WTC11 (cell line): ENCODE results near the gene OR51B2. TPM values are rescaled to one million over a fixed set of nuclear protein-coding genes. Genes with fewer than 3 reads are reported as not detected.

Source experiments
- ATAC-seq: fragments of 200-7000 bp; cut with Tn5 transposase; 2 replicates; pipeline ENCODE4 v1.10.0; 2021; ENCODE audit warnings: mild to moderate bottlenecking, moderate library complexity
- CTCF ChIA-PET: fragments of 300-600 bp; sonication (Branson Sonifier 250); formaldehyde crosslinking; loops from one replicate; lab custom pipeline; 2021; ENCODE audit warnings: antibody characterized with exemption; lab: Charles Lee
- POLR2A ChIA-PET: fragments of 350-600 bp; sonication (Branson Sonifier 250); formaldehyde crosslinking; loops from one replicate; lab custom pipeline; 2021; ENCODE audit warnings: antibody characterized with exemption; lab: Charles Lee
- DNase-seq: peaks from one replicate; pipeline ENCODE4 v3.0.0; 2021; ENCODE audit warnings: low spot score
- H3K27ac Mint-ChIP-seq: 2 replicates; pipeline ENCODE4 v1.8.0; 2021; ENCODE audit warnings: mixed read lengths
- H3K27me3 Mint-ChIP-seq: 2 replicates; pipeline ENCODE4 v1.8.0; 2021; ENCODE audit warnings: low read depth, mild to moderate bottlenecking, moderate library complexity, mixed read lengths
- H3K36me3 Mint-ChIP-seq: 2 replicates; pipeline ENCODE4 v1.8.0; 2021; ENCODE audit warnings: mixed read lengths
- H3K4me1 Mint-ChIP-seq: 2 replicates; pipeline ENCODE4 v1.8.0; 2022; ENCODE audit warnings: mixed read lengths
- H3K4me3 Mint-ChIP-seq: 2 replicates; pipeline ENCODE4 v1.8.0; 2021; ENCODE audit warnings: mild to moderate bottlenecking, moderate library complexity, mixed read lengths
- H3K9me3 Mint-ChIP-seq: 2 replicates; pipeline ENCODE4 v1.8.0; 2021; ENCODE audit warnings: mixed read lengths
- CREB1 ChIP-seq: sonication (generic); formaldehyde crosslinking; IDR thresholded peaks from 2 replicates; pipeline ENCODE4 v1.8.0; 2023; ENCODE audit warnings: mild to moderate bottlenecking, missing genetic modification reagents
- JAZF1 ChIP-seq: fragments of 250-450 bp; sonication (Bioruptor Pico); IDR thresholded peaks from 2 replicates; pipeline ENCODE4 v1.9.0; 2021; ENCODE audit warnings: moderate library complexity, mild to moderate bottlenecking, inconsistent platforms
- JUN ChIP-seq: sonication (generic); formaldehyde crosslinking; IDR thresholded peaks from 2 replicates; pipeline ENCODE4 v1.8.0; 2023; ENCODE audit warnings: mild to moderate bottlenecking, missing genetic modification reagents
- MYBL2 ChIP-seq: sonication (generic); formaldehyde crosslinking; IDR thresholded peaks from 2 replicates; pipeline ENCODE4 v1.8.1; 2023; ENCODE audit warnings: mild to moderate bottlenecking, moderate library complexity, missing genetic modification reagents
- NR3C1 ChIP-seq: sonication (generic); formaldehyde crosslinking; conservative IDR thresholded peaks from 2 replicates; pipeline ENCODE4 v1.8.1; 2023; ENCODE audit warnings: low read depth, mild to moderate bottlenecking, missing genetic modification reagents
- SMAD3 ChIP-seq: sonication (generic); formaldehyde crosslinking; IDR thresholded peaks from 2 replicates; pipeline ENCODE4 v1.8.0; 2022; ENCODE audit warnings: missing genetic modification reagents, mild to moderate bottlenecking, borderline replicate concordance
- SP1 ChIP-seq: sonication (generic); formaldehyde crosslinking; conservative IDR thresholded peaks from 2 replicates; pipeline ENCODE4 v1.8.1; 2022; ENCODE audit warnings: missing genetic modification reagents
- TCF7 ChIP-seq: sonication (generic); formaldehyde crosslinking; IDR thresholded peaks from 2 replicates; pipeline ENCODE4 v1.8.0; 2022; ENCODE audit warnings: mild to moderate bottlenecking, low read depth, missing genetic modification reagents, moderate library complexity
- ZNF219 ChIP-seq: sonication (generic); formaldehyde crosslinking; IDR thresholded peaks from 2 replicates; pipeline ENCODE4 v1.8.0; 2023; ENCODE audit warnings: missing genetic modification reagents, mild to moderate bottlenecking, borderline replicate concordance
- ZNF396 ChIP-seq: fragments of 250-450 bp; sonication (Bioruptor Pico); IDR thresholded peaks from 2 replicates; pipeline ENCODE4 v1.8.0; 2021; ENCODE audit warnings: mild to moderate bottlenecking, moderate library complexity, borderline replicate concordance
- total RNA-seq: library from RNA; stranded (reverse); gene quantifications from 3 replicates; pipeline ENCODE4 v1.2.3, GENCODE V29; 2021
- TF ChIP-seq, protein P1 (sequence below): sonication (generic); formaldehyde crosslinking; IDR thresholded peaks from 2 replicates; pipeline ENCODE4 v1.8.0; 2022; ENCODE audit warnings: mild to moderate bottlenecking, missing genetic modification reagents
- TF ChIP-seq, protein P2 (sequence below): sonication (generic); formaldehyde crosslinking; IDR thresholded peaks from 2 replicates; pipeline ENCODE4 v1.8.1; 2023; ENCODE audit warnings: mild to moderate bottlenecking, missing genetic modification reagents, moderate library complexity
- TF ChIP-seq, protein P3 (sequence below): sonication (generic); formaldehyde crosslinking; IDR thresholded peaks from 2 replicates; pipeline ENCODE4 v1.8.0; 2023; ENCODE audit warnings: missing genetic modification reagents
- TF ChIP-seq, protein P4 (sequence below): sonication (generic); formaldehyde crosslinking; IDR thresholded peaks from 2 replicates; pipeline ENCODE4 v1.8.0; 2022; ENCODE audit warnings: mild to moderate bottlenecking, missing genetic modification reagents
- TF ChIP-seq, protein P5 (sequence below): sonication (generic); formaldehyde crosslinking; IDR thresholded peaks from 2 replicates; pipeline ENCODE4 v1.8.0; 2023; ENCODE audit warnings: missing genetic modification reagents, mild to moderate bottlenecking, borderline replicate concordance
- TF ChIP-seq, protein P6 (sequence below): fragments of 250-450 bp; sonication (Bioruptor Pico); IDR thresholded peaks from 2 replicates; pipeline ENCODE4 v1.9.0; 2021; ENCODE audit warnings: mild to moderate bottlenecking
- TF ChIP-seq, protein P7 (sequence below): fragments of 250-450 bp; sonication (Bioruptor Pico); IDR thresholded peaks from 2 replicates; pipeline ENCODE4 v1.9.0; 2021; ENCODE audit warnings: mild to moderate bottlenecking, borderline replicate concordance
- TF ChIP-seq, protein P8 (sequence below): fragments of 250-450 bp; sonication (Bioruptor Pico); IDR thresholded peaks from 2 replicates; pipeline ENCODE4 v2.1.2; 2022; ENCODE audit warnings: mild to moderate bottlenecking, moderate library complexity
- TF ChIP-seq, protein P9 (sequence below): sonication (generic); formaldehyde crosslinking; IDR thresholded peaks from 2 replicates; pipeline ENCODE4 v1.8.1; 2022; ENCODE audit warnings: missing genetic modification reagents, borderline replicate concordance

OR51B2 gene
- total RNA-seq, 1 experiment from 2014 or later: not detected

DNA sequence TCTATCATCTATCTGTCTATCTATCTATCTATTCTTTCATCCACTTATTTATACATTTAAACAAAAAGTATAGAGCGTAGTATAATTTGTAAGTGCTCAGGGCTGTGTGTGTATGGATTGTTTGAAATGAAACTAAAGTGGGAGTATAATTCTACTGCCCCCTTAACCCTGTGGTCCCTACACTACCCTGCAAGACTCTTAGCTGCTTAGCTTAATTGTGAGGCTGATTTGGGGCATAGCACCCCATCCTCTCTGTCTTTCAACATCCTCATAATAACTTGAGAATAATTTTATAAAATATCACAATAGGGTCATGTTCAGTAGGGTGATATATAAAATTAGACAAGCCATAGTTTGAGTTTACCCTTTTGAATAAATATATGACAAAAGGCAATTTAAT is 34.0 kb downstream of the OR51B2 start:
- POLR2A ChIA-PET: no interaction called here
- Mint-ChIP-seq H3K36me3 (no peaks in the 10 kb centered on the region), H3K27ac (no peak overlapping the region), H3K9me3 (peaks cover 5% of the 10 kb centered on the region), H3K4me3 (no peak overlapping the region), H3K4me1 (no peaks in the 10 kb centered on the region), H3K27me3 (no peaks in the 10 kb centered on the region)
- no peak for DNase-seq
- no peak for ATAC-seq
- TF ChIP-seq ZNF219 (no peak), NR3C1 (CRISPR knock-in tag) (no peak), TCF7 (CRISPR knock-in tag) (no peak), SP1 (no peak), JUN (no peak), JAZF1 (no peak), SMAD3 (CRISPR knock-in tag) (no peak), ZNF396 (no peak), MYBL2 (CRISPR knock-in tag) (no peak), CREB1 (CRISPR knock-in tag) (no peak)
- TF ChIP-seq, protein P1, sequence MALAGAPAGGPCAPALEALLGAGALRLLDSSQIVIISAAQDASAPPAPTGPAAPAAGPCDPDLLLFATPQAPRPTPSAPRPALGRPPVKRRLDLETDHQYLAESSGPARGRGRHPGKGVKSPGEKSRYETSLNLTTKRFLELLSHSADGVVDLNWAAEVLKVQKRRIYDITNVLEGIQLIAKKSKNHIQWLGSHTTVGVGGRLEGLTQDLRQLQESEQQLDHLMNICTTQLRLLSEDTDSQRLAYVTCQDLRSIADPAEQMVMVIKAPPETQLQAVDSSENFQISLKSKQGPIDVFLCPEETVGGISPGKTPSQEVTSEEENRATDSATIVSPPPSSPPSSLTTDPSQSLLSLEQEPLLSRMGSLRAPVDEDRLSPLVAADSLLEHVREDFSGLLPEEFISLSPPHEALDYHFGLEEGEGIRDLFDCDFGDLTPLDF (CRISPR knock-in tag): no peak
- TF ChIP-seq, protein P2, sequence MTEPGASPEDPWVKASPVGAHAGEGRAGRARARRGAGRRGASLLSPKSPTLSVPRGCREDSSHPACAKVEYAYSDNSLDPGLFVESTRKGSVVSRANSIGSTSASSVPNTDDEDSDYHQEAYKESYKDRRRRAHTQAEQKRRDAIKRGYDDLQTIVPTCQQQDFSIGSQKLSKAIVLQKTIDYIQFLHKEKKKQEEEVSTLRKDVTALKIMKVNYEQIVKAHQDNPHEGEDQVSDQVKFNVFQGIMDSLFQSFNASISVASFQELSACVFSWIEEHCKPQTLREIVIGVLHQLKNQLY (CRISPR knock-in tag): no peak
- TF ChIP-seq, protein P3, sequence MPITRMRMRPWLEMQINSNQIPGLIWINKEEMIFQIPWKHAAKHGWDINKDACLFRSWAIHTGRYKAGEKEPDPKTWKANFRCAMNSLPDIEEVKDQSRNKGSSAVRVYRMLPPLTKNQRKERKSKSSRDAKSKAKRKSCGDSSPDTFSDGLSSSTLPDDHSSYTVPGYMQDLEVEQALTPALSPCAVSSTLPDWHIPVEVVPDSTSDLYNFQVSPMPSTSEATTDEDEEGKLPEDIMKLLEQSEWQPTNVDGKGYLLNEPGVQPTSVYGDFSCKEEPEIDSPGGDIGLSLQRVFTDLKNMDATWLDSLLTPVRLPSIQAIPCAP: no peak
- TF ChIP-seq, protein P4, sequence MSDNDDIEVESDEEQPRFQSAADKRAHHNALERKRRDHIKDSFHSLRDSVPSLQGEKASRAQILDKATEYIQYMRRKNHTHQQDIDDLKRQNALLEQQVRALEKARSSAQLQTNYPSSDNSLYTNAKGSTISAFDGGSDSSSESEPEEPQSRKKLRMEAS (CRISPR knock-in tag): no peak
- TF ChIP-seq, protein P5, sequence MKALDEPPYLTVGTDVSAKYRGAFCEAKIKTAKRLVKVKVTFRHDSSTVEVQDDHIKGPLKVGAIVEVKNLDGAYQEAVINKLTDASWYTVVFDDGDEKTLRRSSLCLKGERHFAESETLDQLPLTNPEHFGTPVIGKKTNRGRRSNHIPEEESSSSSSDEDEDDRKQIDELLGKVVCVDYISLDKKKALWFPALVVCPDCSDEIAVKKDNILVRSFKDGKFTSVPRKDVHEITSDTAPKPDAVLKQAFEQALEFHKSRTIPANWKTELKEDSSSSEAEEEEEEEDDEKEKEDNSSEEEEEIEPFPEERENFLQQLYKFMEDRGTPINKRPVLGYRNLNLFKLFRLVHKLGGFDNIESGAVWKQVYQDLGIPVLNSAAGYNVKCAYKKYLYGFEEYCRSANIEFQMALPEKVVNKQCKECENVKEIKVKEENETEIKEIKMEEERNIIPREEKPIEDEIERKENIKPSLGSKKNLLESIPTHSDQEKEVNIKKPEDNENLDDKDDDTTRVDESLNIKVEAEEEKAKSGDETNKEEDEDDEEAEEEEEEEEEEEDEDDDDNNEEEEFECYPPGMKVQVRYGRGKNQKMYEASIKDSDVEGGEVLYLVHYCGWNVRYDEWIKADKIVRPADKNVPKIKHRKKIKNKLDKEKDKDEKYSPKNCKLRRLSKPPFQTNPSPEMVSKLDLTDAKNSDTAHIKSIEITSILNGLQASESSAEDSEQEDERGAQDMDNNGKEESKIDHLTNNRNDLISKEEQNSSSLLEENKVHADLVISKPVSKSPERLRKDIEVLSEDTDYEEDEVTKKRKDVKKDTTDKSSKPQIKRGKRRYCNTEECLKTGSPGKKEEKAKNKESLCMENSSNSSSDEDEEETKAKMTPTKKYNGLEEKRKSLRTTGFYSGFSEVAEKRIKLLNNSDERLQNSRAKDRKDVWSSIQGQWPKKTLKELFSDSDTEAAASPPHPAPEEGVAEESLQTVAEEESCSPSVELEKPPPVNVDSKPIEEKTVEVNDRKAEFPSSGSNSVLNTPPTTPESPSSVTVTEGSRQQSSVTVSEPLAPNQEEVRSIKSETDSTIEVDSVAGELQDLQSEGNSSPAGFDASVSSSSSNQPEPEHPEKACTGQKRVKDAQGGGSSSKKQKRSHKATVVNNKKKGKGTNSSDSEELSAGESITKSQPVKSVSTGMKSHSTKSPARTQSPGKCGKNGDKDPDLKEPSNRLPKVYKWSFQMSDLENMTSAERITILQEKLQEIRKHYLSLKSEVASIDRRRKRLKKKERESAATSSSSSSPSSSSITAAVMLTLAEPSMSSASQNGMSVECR (CRISPR knock-in tag): no peak
- TF ChIP-seq, protein P6, sequence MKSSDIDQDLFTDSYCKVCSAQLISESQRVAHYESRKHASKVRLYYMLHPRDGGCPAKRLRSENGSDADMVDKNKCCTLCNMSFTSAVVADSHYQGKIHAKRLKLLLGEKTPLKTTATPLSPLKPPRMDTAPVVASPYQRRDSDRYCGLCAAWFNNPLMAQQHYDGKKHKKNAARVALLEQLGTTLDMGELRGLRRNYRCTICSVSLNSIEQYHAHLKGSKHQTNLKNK (CRISPR knock-in tag): no peak
- TF ChIP-seq, protein P7, sequence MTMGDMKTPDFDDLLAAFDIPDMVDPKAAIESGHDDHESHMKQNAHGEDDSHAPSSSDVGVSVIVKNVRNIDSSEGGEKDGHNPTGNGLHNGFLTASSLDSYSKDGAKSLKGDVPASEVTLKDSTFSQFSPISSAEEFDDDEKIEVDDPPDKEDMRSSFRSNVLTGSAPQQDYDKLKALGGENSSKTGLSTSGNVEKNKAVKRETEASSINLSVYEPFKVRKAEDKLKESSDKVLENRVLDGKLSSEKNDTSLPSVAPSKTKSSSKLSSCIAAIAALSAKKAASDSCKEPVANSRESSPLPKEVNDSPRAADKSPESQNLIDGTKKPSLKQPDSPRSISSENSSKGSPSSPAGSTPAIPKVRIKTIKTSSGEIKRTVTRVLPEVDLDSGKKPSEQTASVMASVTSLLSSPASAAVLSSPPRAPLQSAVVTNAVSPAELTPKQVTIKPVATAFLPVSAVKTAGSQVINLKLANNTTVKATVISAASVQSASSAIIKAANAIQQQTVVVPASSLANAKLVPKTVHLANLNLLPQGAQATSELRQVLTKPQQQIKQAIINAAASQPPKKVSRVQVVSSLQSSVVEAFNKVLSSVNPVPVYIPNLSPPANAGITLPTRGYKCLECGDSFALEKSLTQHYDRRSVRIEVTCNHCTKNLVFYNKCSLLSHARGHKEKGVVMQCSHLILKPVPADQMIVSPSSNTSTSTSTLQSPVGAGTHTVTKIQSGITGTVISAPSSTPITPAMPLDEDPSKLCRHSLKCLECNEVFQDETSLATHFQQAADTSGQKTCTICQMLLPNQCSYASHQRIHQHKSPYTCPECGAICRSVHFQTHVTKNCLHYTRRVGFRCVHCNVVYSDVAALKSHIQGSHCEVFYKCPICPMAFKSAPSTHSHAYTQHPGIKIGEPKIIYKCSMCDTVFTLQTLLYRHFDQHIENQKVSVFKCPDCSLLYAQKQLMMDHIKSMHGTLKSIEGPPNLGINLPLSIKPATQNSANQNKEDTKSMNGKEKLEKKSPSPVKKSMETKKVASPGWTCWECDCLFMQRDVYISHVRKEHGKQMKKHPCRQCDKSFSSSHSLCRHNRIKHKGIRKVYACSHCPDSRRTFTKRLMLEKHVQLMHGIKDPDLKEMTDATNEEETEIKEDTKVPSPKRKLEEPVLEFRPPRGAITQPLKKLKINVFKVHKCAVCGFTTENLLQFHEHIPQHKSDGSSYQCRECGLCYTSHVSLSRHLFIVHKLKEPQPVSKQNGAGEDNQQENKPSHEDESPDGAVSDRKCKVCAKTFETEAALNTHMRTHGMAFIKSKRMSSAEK (CRISPR knock-in tag): no peak
- TF ChIP-seq, protein P8, sequence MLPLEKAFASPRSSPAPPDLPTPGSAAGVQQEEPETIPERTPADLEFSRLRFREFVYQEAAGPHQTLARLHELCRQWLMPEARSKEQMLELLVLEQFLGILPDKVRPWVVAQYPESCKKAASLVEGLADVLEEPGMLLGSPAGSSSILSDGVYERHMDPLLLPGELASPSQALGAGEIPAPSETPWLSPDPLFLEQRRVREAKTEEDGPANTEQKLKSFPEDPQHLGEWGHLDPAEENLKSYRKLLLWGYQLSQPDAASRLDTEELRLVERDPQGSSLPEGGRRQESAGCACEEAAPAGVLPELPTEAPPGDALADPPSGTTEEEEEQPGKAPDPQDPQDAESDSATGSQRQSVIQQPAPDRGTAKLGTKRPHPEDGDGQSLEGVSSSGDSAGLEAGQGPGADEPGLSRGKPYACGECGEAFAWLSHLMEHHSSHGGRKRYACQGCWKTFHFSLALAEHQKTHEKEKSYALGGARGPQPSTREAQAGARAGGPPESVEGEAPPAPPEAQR (CRISPR knock-in tag): no peak
- TF ChIP-seq, protein P9, sequence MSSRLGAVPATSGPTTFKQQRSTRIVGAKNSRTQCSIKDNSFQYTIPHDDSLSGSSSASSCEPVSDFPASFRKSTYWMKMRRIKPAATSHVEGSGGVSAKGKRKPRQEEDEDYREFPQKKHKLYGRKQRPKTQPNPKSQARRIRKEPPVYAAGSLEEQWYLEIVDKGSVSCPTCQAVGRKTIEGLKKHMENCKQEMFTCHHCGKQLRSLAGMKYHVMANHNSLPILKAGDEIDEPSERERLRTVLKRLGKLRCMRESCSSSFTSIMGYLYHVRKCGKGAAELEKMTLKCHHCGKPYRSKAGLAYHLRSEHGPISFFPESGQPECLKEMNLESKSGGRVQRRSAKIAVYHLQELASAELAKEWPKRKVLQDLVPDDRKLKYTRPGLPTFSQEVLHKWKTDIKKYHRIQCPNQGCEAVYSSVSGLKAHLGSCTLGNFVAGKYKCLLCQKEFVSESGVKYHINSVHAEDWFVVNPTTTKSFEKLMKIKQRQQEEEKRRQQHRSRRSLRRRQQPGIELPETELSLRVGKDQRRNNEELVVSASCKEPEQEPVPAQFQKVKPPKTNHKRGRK (CRISPR knock-in tag): no peak
- CTCF ChIA-PET: no interaction called here
